Measurements from ENCODE around the gene TPPP.
A peak's percentile ranks its signal among the peaks of the same experiment; 100 is the strongest.

The TPPP gene

GRCh38 chr5:664343-664993 is 28.7 kb downstream of the TPPP start:
- DNase-seq = no peak

DNA sequence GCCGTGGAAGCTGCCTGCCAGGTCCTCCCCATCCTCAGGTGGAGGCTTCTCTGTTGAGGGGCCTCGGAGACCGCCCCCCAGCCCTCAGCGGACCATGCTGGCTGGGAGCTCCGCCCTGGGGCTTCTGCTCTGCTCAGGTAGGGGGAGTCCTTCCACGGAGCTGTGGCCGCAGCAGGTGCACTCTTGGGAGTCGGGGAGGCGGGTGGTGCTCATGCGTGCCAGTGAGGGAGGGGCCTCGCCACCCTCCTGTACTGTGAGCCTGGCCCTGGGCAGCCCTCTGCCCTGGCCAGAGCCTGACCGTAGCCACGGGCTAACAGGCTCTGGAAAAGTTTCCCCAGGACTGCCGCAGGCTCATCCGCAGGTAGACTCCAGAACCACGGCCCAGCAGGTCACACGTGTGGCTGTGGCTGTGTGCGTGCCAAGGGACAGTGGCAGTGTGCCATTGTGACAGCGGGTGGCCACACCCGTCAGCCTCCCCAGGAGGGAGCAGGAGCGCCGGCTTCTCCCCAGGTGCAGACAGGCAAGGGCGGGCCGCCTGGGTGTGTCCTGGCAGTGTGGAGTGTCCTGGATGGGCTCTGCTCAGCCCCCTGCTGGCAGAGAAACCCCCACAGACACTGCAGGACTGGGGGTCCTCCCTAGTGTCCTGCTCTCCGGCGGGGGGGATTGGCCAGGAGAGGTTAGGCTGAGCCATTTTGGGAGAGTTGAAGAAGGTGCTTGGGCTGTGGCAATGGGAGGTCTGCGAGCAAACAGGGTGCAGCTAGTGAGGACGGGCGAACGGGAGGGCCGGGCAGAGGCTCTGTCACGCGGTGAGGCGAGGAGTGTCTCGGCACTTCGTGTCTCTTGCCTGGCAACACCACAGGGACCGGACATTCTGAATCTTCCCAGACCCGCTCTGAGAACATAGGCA is 29.5 kb downstream of the TPPP start:
- no peak for DNase-seq

- no peak for DNase-seq
Observed at GRCh38 chr5:662751-663435, 30.3 kb downstream of the TPPP start.

- no peak for DNase-seq
Observed at GRCh38 chr5:661891-662750, 31.0 kb downstream of the TPPP start.

DNA sequence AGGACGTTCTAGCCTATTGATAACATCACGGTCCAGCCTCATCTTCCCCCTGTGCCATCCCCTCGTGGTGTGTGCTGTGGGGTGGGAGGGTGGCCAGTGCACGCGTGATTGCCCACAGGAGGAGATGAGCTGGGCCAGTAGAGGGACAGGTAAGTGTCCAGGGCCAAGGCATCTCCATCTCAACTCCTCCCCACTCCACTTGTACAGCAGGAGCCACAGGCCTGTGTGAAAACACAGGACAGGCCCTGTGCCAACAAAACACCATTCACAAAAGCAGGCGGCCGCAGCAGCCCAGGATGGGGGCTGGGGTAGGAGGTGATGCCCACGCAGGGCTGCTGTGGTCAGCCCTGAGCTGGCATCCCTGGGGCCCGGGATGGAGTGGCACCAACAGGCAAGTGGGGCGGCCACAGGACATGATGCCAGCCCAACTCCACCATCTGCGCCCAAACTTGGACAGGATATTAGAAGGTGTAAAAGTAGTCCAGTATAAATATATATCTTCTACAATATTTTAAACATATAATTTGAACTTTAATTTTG is 32.6 kb downstream of the TPPP start:
- no peak for DNase-seq

DNA sequence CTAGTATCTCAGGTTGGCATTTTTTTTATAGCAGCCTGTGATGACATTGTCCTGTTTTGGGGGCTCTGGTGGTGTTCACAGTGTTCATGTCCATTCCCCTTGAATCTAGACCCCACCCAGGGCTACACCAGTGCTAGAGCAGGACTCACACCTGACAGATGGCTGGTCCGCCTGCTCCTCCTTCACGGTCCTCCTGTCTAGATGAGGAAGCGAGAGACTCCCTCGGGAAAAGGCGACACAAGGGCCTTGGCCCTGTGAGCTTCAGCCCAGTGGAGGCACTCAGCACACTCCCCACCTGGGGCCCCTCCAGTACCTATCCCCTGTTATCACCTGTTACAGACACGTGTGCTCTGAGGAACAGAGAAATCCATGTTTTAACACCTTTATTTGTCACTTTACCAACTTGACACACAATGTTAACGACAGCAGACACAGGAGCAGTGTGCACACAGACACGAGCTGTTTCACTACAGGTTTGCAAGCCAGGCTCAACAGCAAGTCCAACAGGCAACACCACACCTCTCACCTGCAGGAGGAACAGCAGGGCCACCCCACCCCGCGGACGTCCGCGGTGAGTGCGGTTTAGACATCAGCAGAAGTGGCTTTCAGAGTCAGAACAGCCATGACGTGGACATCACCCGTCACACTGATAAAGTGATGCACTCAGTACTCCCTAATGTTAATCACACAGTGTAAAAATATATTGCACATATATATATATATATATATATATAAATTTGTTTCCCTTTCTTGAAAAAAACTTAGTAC is 33.5 kb downstream of the TPPP start:
- no peak for DNase-seq

DNA sequence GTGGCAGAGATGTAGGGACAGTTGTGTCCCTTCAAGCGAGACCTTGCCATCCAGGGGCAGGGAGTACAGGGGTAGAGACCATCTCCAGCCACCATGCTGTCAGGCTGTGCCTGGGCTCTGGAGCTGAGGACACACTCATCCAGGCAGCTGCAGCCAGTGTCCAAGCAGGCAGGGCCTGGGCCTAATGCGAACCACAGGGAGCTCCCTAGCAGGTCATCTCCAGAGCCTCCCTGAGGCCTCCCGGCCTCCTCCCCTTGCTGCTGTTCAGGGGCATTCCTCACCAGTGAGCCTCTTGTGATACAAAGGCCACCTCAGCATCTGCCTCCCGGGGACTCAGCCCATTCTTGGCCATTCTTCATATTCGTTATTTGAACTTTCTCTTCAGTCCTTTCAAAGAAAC is 35.0 kb downstream of the TPPP start:
- DNase-seq = no peak

GRCh38 chr5:657570-657969 is 35.6 kb downstream of the TPPP start:
- DNase-seq = peak; percentile 58

- DNase-seq = no peak
Observed at GRCh38 chr5:655406-655805, 37.7 kb downstream of the TPPP start.

GRCh38 chr5:654071-654778 is 38.9 kb downstream of the TPPP start:
- no peak for DNase-seq

GRCh38 chr5:652773-653350 is 40.3 kb downstream of the TPPP start:
- no peak for DNase-seq

- DNase-seq = no peak
Observed at GRCh38 chr5:652023-652515, 41.1 kb downstream of the TPPP start.

- DNase-seq = no peak
Observed at GRCh38 chr5:651296-652022, 41.7 kb downstream of the TPPP start.

GRCh38 chr5:647727-648126 is 45.4 kb downstream of the TPPP start:
- no peak for DNase-seq

DNA sequence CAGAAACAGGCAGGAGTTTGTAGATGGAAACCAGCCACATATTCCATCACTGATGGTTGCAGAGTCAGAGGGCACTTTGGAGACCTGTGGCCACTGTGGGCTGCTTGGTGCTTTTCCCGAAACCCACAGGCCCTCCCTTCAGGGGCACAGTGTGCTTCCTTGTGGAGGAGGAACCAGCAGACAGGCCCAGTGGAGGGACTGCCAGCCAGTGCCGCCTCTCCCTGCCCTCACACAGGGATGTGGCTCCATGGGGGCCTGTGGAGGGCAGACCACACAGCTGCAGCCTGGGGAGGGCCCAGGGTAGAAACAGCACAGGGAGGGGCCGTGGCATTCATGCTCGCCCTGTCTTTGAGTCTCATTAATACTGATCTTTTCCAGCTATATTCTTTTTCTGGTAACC is 45.8 kb downstream of the TPPP start:
- no peak for DNase-seq

DNA sequence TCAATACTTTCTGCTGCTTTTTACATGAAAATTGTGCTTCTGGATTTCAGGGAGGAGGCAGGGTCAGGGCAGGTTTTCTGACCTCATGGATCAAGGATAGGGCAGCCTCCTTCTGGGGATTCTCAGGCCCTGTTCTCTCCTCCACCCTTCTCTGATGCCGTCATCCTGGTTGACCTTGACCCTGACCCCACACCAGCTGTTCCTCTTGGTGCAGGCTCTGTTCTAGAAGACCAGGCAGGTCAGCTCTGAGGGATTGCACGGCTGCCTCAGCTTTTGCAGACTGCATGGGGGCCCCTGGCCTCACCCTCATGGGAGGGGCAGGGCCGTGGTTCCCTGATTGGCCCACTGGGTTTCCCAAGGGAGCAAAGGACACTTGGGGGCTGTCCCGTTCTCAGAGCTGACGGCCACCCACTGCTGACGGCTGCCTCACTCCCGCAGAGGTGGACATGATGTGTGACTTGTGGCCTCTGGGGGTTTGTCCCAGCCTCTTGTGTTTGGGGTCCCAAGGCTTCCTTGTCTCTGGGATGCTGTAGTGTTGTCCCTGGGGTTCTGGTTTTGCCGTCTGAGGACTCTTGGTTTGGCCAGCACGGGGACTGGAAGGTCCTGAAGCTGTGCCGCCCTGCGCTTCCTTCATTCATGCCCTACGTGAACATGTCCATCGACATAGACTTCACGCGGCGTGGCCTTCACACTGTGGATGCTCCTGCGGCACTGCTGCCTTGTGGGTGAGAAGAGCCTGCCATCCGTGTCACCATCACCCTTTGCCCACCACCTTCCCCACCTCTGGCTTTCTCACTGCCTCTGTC is 46.6 kb downstream of the TPPP start:
- no peak for DNase-seq

- DNase-seq = no peak
Observed at GRCh38 chr5:645421-645820, 47.7 kb downstream of the TPPP start.

DNA sequence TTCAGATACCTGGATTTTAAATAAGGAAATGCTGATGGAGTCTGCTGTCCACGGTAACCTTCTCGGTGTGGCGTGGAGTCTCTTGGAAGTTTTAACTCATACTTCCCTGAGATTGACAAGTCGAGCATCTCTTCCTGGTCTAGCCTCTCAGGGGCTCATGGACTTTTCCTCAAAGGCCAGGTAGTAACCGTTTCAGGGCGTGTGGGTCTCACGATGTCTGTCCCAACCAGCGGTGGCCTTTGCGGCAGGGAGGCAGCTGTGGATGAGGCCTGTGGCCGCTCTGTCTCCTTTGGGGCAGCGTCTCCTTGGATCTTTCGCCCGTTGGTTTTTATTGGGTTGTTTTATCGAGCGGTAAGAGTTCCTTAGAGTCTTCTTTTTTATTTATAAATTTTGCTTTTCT is 48.2 kb downstream of the TPPP start:
- no peak for DNase-seq

GRCh38 chr5:644509-644908 is 48.6 kb downstream of the TPPP start:
- DNase-seq = no peak
